ENCODE data around the gene HEXIM1.

DNA sequence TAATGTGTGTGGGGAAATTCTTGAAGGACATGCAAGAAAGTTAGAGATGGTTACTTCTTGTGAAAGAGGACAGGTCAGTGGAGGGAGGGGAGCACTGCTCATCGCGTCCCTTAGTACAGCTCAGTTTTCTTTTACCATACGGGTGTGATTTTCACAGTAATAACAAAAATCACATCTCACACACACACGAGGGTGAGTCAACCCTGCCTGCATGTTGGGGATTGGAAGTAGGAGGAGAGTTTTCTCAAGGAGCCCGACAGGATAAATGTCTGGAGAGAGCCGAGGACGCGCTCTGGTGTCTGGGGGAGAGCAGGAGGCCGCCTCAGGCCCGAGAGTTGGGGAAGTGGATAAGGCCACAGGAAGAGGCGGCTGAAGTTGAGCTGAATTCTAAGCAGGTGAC, 32.4 kb upstream of the HEXIM1 start:
- TF ChIP-seq, protein P1, sequence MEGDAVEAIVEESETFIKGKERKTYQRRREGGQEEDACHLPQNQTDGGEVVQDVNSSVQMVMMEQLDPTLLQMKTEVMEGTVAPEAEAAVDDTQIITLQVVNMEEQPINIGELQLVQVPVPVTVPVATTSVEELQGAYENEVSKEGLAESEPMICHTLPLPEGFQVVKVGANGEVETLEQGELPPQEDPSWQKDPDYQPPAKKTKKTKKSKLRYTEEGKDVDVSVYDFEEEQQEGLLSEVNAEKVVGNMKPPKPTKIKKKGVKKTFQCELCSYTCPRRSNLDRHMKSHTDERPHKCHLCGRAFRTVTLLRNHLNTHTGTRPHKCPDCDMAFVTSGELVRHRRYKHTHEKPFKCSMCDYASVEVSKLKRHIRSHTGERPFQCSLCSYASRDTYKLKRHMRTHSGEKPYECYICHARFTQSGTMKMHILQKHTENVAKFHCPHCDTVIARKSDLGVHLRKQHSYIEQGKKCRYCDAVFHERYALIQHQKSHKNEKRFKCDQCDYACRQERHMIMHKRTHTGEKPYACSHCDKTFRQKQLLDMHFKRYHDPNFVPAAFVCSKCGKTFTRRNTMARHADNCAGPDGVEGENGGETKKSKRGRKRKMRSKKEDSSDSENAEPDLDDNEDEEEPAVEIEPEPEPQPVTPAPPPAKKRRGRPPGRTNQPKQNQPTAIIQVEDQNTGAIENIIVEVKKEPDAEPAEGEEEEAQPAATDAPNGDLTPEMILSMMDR (IDR thresholded peaks at IDR 0.05), result no peak
- no peak for TF ChIP-seq POLR2AphosphoS5 (IDR thresholded peaks at IDR 0.05)
- no peak for TF ChIP-seq EP300 (IDR thresholded peaks at IDR 0.05)
- TF ChIP-seq POLR2A (IDR thresholded peaks at IDR 0.05; ENCODE audit: low read depth), result no peak
